Activated effector memory CD4-positive, alpha-beta T cell treated with Interleukin-2 at 50 U/mL for 16 hours (primary cell): ENCODE data around the gene PDE4B.
"Not testable (repeated sequence)": the region's sequence is repeated elsewhere in the genome, so short reads cannot be mapped to it uniquely, and the experiment has no call there.

ENCODE experiments used
- DNase-seq: peaks from one replicate; pipeline ENCODE4 v3.0.0-alpha.2; 2020

PDE4B gene

DNA sequence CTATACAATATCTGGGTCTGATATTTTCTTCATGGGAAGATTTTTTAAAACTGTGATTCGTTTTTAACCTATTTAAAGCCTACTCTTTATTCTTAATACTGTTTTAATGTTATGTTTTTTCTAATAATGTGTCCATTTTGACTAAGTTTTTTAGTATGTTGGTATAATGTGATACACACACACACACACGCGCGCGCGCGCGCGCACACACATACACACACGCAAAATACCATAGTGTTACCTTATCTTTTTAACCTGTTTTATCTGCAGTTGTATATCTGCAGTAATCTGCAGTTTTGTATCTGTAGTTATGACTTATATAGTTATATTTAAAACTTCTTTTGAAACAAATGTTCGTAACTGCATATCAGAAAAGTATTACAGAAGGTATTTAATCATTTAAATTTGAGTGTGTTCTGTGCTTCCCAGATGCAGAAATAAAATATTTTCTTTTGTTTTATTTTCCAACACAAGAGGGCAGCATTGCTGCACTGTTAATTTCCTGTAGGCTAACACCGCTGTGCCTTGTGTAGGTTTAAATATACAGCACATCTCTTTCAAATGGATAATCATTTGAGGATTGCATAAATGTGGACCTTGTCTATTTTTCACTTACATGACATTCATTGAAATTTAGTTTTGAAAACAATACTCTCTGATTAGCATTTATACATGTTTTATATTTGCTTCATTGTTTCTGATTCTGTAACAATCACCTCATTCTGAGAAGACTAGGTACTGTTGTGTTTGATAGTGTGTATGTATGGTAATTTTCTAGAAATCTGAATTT, 166.1 kb downstream of the PDE4B start:
- DNase-seq, result no peak

DNA sequence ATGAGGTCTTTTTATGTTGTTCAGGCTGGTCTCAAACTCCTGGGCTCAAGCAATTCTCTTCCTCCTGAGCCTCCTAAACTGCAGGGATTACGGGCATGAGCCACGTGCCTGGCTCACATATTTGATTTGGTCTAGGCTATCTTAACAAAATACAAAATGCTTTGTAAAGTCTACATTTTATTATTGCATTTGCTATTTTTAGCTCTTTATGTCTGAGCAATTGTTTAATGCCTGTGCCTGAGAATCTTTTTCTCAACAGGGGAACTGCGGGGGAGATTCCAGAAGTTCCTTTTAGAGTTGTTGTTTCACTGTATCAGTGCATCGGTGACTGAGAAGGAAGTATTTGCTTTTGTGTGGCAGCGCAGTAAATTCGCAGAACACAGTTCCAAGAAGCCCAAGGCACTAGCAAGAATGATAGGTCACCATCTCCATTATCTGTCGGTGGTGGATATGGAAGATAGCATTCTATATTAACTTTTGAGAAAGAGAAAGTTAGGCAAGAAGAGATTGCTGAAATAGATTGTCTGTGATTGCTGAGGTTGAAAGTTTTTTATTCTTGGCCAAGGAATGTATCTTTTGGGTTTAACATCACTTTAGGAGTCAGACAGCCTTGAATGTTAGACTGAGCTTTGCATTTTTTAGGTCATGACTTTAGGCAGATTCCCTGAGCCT, 167.3 kb downstream of the PDE4B start:
- no peak for DNase-seq

DNA sequence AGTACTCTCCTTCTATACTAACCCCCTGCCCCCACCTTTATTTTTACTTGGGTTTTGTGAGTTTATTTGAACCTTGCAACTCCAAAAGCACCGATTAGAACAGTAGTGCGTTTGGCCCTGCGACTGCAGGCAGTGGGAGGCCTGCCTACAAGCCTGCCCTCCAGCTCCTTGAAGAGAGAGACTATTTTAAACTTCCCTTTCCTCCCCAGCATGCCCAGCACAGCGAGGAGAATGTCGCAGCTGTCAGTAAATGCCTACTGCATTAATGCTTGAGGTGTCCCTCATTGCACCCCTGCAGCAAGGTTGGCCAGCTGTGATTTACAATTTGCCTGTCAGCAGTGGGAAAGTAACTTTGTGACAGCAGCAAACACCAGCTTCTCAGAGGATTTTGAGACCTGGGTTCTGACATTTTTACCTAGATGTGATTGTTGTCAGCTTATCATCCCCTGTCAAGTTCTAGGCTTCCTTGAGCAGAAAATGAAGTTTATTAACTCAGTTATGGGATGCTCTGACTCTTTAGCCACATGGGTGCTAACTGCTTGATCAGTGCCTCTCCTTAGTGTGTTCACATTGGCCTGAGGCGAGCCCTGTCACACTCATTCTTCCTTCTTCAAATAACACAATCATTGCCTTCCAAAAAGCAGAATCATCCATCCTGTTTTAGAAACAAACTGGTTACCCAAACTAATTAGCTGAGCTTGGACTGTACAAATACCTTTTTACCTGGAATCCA, 170.6 kb downstream of the PDE4B start:
- no peak for DNase-seq

DNA sequence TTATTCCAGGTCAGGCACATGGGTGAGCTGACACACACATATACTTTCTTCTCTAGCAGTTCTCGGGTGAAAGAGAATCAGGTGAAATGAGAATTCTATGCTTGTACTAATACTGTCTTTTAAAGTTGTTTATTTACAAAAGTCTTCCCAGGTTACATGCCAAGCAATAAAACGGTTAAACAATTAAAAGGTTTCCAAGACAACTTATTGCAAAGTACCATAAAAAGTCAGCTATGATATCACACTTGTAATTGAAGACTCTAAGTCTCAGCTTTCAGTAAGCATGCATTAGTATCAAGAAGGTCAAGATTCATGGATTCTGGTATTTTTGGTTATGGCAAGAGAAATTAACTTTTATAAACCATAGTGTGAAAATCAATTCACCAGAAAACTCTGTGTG, 171.4 kb downstream of the PDE4B start:
- DNase-seq, result no peak

DNA sequence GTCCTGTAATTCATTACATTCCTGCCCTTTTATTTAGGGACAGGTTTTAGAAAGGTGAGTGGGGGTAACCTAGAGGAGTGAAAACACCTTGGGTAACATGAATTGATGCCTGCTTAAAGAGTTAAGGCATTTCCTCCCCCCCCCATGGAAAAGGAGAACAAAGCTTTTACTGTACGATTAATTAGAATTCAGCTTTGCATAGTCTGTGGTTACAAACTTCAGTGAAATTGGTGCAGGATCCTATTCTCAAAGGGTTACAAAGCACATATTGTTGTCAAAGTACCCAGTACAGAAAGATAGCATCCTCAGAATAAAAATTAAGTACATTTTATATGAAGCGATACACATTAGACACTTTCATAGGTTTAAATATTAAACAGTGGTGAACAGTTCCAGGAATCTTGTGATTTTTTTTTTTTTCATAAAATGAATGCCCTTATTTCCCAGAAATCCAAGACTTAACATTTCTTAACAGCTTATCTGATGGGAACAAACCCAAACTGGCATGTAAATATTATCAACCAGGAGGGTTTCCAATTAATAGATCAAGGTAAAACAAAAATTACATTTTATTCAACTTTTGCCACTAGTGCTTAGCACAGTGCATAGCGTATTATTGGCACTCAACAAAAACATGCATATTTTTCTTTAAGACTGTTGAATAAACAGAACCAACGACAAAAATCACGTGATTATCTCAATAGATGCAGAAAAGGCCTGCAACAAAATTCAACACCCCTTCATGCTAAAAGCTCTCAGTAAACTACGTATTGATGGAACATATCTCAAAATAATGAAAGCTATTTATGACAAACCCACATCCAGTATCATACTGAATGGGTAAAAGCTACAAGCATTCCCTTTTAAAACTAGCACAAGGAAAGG, 172.7 kb downstream of the PDE4B start:
- DNase-seq, result no peak

DNA sequence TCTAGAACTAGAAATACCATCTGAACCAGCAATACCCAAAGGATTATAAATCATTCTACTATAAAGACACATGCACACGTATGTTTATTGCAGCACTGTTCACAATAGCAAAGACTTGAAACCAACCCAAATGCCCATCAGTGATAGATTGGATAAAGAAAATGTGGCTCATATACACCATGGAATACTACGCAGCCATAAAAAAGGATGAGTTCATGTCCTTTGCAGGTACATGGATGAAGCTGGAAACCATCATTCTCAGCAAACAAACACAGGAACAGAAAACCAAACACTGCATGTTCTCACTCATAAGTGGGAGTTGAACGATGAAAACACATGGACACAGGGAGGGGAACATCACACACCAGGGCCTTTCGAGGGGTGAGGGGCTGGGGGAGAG, 174.8 kb downstream of the PDE4B start:
- DNase-seq, result not testable (repeated sequence)

DNA sequence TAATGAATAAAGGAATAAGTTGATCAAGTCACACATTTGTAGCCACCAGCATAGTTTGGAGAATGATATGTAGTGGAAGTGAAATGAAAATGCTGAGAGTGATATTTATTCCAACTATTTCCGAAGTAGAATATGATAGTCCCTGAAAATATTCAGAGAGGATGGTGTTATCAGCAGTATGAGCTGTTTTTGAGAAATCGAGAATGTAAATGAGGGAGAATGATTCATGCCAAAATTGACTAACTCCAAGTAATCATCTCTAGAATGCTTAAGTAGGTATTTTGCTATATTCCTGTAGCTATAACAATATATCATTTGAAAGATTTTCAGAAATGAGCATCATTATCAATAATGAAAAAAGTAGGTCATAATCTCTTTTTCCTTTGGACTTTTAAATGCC, 178.9 kb downstream of the PDE4B start:
- no peak for DNase-seq

DNA sequence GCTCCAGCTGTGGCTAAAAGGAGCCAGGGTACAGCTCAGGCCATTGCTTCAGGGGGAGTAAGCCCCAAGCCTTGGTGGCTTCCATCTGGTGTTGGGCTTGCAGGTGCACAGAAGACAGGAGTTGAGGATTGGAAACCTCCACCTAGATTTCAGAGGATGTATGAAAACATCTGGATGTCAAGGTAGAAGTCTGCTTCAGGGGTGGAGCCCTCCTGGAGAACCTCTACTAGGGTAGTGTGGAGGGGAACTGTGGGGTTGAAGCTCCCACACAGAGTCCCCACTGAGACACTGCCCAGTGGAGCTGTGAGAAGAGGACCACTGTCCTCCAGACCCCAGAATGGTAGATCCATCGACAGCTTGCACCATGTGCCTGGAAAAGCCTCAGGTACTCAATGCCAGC, 183.0 kb downstream of the PDE4B start:
- no peak for DNase-seq

DNA sequence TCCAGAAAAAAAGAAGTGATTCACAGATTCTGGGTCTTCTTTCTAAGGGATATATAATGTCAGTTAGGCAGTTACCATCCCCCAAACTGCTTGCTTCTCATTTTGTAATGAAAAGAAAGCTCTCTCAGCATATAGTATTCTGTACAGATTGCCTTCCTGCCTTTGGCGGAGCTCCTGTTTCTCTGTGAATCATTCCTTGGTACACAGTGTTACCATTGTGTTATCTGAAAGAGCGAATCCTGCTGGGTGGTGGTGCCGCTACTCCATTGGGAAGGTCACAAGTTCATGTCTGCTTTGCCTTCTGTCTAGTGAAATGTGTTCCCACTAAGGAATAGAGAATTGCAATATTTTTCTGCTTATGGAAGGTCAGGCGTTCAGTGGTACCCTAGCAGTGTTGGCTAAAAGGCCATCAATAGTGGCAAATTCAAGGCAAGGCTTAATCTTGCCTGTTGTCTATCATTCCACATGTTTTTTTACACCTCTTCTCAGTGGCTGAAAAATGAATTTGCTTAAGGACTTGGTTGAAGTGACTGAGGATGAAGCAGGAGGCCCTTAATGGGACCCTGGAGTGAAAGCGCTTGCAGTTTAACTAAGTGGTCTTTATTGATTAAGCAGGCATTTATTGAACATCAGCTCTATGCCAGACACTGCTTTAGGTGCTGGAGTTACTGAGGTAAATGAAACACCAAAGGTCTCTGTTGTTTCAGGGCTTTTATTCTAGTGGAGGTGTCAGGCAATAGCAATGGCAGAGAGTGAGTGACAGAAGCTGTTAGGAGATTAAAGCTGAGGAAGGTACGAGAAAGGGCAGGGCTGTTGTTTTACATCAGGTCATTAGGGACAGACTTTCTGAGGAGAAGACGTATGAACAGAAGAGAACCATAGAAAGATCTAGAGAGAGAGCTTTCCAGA, 186.7 kb downstream of the PDE4B start:
- no peak for DNase-seq

DNA sequence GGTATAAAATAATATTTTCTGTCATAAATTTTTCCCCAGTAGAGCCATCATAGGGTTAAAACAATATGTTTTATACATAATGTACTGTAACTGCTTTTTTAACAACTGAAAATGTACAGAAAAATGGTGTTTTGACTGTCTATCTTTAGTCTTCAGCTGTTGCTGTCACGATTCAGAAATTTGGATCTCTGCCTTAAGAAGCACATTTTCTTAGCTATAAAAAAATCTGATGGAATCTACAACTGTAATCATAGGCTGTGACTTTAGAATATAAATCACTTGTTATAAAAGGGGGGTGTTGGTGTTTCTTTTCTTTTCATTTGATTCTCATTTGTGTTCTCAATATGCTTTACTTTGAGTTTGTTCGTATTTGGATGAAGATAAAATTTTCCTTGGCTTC, 187.5 kb downstream of the PDE4B start:
- DNase-seq, result no peak

DNA sequence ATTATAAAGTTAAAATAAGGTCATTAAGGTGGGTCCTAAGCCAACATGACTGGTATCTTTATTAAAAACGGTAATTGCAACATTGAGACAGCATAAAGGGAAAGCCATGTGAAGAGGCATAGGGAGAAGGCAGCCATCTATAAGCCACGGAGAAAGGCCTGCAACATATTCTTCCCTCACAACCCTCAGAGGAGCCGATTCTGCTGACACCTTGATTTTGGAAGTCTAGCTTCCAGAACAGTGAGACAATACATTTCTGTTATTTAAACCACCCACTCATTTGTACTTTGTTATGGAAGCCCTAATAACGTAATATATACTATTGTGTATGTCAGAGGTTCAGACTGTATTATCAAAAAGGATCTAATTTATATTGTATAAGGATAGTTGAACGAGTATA, 190.8 kb downstream of the PDE4B start:
- no peak for DNase-seq

DNA sequence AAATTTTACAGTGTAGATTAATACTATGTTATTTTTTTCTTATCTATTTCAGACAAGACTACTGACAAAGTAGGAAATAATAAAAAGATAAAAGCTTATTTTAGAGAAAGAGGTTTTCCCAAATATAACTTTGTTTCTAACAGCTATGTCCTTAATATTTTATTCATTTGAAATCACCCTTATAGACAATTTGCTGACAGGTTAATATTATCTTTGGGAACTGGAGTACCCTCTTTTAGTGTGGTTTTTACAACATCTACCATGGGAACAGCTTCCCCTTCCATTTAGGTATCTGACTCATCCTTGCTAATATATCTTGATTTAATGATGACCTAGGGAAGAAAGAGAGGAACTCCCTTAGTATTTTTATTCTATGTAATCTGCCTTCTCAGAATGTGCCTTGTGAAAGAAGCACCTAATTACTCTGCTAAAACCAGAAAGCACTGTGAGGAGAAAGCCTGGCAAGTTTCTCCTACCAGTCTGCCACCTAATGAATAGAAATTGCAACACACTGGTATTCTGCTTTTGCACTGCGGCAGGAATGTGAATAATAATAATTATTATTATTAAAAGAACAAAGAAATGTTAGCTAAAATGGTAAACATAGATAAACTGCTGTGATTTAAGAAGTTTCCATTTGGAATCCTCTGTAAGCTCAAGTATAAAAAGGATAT, 192.8 kb downstream of the PDE4B start:
- DNase-seq, result no peak

DNA sequence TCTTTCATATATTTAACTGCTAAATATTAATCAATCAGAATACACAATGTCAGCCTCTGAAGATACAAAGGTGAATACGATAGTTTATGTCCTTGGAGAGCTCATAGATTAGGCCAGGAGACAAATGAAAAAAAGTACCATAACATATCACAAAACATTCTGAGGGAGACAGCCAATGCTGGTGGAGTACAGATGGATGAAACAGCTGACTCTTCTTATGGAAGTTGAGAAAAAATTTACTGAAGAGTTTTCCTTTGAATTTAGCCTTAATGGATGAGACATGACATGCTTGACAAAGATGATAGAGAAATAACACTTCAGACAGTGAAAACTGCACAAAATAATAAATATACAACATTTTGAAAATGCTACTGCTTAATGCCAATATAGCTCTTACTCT, 193.5 kb downstream of the PDE4B start:
- DNase-seq, result no peak

DNA sequence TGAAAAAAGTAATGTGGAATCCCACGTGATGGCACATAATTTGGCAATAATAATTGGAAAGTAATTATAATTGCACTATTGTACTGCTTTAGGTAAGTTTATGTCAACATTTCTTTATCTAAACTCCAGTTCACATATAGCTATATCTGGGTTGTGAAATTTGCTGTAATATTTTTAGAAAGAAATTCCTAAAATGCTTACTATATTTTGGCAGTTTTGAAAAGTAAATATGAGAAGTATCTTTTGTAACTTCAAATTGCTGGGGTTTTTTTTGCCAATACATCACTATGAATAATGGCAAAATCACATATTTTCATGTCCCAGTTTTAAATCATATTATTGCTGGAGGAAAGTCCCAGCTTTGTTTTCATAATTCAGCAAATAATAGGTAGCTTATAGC, 197.5 kb downstream of the PDE4B start:
- DNase-seq, result no peak

DNA sequence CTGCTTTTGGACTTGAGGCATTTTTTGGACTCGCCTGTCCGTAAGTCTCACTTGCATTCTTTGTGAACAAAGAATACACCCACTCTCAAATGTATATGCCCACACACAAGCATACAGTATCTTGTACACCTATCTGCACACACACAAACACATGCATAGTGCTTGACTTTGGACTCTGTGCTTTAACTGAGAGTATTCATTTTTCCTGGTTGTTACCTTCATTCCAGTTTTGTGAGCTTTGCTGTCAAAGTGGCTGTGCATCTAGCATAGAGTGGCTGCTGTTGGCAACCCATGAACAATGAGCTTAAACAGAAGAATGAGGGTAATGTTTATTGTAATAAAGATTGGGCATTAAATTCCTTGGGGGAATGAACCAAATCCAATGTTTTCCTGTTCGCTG, 199.0 kb downstream of the PDE4B start:
- DNase-seq, result no peak

DNA sequence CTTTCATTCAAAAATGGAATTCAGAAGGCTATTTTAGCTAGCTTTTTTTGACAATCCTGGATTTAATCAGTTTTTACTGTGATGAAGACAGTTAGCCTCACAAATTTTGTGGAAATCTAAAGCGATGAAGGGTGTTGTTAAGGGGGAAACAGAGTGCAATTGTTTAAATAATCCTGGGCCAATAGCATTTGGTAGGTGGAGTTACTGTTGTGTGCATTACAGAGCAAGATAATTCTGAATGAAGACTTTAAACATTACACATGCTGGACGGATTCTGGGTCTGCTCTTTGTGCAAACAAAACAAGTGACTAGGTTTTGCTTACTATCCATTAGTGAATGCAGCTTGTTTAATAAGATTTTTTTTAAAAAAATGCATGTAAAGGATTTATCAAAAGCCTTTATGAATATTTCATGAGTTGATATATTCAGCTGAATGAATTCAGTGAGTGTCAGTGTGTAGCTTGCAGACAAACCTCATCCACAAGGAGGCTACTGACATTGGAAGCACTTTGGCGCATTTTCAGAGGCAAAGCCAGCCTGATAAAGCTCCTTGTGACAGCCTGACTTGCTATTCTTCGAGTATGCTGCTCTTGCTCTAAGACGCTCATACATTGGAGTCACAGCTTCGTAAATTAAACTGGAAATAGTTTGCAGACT, 199.6 kb downstream of the PDE4B start:
- DNase-seq, result no peak

DNA sequence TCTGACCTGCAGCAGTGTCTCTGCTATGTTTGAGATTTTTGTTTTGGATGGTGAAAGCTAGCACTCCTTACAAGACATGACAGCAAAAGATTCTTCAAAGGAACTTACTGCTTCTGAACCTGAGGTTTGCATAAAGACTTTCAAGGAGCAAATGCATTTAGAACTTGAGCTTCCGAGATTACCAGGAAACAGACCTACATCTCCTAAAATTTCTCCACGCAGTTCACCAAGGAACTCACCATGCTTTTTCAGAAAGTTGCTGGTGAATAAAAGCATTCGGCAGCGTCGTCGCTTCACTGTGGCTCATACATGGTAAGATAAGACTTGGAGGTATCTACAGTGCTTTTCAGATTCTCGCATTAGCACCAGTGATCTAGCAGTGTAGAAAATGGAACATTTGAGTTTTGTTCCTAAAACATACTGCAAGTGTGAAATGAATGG, 200.2 kb downstream of the PDE4B start:
- DNase-seq, result no peak

DNA sequence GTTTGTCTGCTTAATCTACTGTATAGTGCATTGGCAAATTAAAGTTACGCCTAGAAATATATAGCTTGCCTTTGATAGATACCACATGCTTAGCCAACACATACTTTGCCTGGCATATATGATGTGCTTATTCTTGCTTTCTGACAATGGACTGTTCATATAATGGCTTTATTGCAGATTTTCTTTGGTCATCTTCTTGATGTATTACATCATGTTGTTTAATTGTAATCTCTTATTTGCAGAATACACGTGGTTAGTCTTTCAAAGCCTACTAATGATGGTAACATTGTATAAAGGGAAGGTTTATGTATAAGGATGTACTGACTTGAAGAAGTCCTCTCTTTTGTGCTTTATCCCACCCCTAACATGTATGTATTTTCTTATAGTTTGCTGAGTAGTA, 201.5 kb downstream of the PDE4B start:
- no peak for DNase-seq

DNA sequence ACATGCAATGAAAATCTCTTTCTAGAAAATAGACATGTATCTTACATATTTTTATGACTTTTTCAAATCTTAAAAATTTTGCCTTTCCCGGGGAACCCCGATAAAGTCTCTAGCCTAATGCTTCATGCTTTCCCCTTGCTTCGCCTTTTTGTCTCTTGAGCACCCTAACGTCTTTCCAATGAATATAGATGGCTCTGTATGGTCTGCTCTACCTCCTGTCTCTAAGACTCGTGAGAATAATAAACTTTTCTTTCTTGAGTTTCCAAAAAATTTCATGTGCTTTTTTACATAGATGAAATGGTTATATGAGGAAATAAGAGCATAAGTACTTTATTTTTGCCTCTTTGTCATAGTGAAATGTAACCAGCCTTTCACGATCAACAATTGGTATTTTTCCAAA, 202.6 kb downstream of the PDE4B start:
- no peak for DNase-seq

DNA sequence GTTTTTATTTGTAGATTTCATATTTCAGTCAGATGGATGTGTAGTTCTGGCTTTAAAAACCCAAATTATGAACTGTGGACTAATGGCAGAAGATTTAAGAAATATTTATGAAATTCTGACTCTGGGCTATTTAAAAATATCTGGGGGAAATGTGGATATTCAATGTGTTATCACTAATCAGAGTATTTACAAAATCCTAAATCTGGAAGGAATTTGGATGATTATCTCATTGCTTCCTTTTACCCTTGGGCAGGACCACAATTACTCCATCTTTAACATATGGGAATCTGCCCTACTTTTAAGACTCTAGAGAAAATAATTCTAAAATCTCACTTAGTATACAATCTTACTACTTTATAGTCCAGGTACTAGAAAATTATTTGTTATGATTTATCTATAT, 203.2 kb downstream of the PDE4B start:
- no peak for DNase-seq

DNA sequence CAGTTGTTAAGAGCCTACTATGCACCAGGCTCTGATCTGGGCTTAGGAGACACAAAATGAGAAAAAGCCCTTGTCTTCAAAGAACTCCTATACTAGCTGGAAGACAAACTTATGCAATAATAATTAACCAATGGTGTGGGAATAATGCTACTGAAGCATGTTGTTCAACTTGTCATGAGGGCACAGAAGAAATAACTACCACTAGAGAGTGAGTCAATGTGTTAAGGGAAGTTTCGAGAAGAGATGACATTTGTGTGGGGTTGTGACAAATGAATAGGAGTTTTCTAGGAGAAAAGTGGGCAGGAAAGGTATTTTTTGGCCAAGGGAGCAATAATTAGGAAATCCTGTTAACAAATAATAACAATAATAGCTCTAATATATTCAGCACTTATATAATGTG, 205.0 kb downstream of the PDE4B start:
- no peak for DNase-seq
